Measurements from ENCODE around the gene ZNF581.

Gene ZNF581

DNA sequence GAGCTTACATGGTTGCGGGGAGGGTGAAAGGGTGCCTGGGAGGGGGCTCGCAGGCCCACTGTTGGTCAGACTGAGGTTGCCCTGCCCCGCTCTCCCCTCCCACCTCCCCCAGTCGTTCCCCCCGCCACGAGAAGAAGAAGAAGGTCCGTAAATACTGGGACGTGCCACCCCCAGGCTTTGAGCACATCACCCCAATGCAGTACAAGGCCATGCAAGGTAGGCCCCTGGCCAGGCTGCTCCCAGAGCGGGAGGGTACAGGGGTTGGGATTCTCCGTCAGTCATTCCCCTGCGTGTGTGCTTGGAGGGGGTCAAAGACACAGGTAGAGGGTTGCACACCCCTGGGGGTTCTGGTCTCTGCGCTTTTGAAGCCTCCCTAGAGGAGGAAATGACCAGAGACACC, 17.0 kb downstream of the ZNF581 start:
- Histone ChIP-seq H3K27ac (no peak overlapping the region), H3K4me3 (no peak overlapping the region)
- no peak for DNase-seq (ENCODE audit: low spot score)
- TF ChIP-seq, protein P1, sequence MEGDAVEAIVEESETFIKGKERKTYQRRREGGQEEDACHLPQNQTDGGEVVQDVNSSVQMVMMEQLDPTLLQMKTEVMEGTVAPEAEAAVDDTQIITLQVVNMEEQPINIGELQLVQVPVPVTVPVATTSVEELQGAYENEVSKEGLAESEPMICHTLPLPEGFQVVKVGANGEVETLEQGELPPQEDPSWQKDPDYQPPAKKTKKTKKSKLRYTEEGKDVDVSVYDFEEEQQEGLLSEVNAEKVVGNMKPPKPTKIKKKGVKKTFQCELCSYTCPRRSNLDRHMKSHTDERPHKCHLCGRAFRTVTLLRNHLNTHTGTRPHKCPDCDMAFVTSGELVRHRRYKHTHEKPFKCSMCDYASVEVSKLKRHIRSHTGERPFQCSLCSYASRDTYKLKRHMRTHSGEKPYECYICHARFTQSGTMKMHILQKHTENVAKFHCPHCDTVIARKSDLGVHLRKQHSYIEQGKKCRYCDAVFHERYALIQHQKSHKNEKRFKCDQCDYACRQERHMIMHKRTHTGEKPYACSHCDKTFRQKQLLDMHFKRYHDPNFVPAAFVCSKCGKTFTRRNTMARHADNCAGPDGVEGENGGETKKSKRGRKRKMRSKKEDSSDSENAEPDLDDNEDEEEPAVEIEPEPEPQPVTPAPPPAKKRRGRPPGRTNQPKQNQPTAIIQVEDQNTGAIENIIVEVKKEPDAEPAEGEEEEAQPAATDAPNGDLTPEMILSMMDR (IDR thresholded peaks at IDR 0.05) = no peak

DNA sequence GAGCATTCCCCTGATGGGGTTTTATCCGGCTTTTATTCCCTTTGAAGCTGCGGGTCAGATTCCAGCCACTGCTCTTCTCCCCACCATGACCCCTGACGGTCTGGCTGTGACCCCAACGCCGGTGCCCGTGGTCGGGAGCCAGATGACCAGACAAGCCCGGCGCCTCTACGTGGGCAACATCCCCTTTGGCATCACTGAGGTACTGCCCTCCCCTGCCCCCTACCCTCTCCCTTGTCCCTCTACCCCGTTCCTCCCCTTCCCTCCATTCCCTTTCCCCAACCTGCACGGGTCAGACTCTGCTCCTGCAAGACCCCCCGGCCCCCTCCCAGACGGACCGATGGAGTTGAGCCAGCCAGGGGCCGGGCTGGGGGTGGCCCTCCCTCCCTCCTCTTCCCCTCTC, 17.5 kb downstream of the ZNF581 start:
- TF ChIP-seq, protein P1 (IDR thresholded peaks at IDR 0.05) = no peak
- DNase-seq (ENCODE audit: low spot score) = no peak
- Histone ChIP-seq H3K4me3 (no peak overlapping the region), H3K27ac (no peak overlapping the region)

DNA sequence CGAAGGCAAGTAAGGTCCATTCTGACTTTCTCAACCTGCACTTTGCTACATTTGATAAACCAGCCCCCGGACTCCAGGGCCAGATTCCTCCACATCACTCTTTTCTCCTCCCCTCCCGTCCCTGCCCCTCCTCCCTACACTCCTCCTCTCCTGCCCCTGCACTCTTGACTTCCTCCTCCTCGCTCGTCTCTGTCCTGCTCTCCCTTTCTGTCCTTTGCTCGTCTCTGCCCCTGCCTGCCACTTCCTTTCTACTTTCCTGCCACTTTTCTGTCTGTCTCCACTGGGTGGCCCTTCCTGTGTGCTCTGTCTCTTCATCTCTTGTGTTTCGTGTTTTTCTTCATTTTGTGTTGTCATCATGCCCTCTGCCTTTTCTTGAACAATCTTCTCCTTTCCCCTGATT, 18.4 kb downstream of the ZNF581 start:
- no peak overlapping the region for H3K4me3 ChIP-seq
- H3K27ac ChIP-seq = no peak overlapping the region
- TF ChIP-seq, protein P1 (IDR thresholded peaks at IDR 0.05) = no peak
- DNase-seq (ENCODE audit: low spot score) = no peak

DNA sequence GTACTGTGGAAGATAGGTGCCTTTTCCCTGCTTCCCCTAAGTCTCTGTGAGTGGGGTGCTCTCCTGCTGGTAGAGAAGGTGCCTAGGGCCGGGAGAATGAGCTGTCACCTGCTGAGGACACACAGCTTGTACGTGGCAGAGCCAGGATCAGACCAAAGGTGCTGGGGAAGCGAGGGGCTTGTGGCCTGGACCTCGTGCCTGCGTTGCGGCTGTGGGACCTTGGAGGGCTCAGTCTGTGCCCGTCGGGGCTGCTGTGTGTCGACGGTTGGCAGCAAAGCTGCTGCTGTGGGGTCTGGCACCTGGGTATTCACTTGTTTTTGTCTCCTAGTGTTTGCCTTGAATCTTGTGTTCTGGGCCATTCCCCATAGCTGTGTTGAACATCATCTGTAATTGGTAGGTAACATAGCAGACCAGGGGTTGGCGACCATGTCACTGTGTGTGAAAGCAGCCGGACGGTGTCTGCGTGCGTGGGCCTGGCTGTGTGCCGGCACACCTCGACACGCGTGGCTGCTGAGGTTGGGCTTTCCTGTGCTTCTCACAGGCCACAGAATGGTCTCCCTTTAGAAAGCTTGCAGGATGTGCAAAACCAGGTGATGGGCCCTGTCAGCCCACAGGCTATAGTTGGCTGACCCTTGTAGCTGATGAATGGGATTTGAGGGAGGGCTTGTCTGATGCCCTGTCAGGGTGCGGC, 20.5 kb downstream of the ZNF581 start:
- DNase-seq (ENCODE audit: low spot score) = no peak
- Histone ChIP-seq H3K27ac (no peak overlapping the region), H3K4me3 (no peak overlapping the region)
- TF ChIP-seq, protein P1 (IDR thresholded peaks at IDR 0.05) = no peak

DNA sequence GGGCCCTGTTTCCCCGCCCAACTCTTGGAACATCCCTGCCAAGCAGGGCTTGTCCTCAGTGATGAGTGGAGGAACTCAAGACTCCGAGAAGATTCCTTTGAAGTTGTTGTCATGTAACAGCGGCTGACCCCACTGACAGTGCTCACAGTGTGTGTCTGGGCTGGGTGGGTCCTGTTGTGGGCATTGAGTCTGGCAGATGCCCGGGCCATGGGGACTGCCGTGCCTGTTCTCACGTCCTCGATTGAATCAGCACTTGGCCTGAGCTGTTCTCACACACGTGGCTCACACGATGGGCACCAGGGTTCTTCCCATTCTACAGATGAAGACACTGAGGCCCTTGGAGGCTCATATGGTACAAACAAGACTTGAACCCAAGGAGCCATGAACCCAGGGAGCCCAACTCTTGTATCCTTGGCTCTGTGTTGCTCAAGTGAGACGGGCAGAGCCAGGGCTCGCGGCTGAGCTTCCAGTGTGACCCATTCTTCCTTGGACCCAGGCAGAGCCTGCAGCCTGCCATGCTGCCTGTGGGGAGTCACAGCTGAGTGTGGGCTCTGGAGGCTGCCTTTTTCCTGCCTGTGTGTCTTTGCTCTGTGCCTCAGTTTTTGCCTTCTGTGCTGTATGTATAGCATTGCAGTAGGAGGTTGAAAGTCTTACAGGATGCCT, 23.0 kb downstream of the ZNF581 start:
- no peak overlapping the region for H3K4me3 ChIP-seq
- TF ChIP-seq, protein P1 (IDR thresholded peaks at IDR 0.05) = no peak
- DNase-seq (ENCODE audit: low spot score) = no peak
- no peak overlapping the region for H3K27ac ChIP-seq

DNA sequence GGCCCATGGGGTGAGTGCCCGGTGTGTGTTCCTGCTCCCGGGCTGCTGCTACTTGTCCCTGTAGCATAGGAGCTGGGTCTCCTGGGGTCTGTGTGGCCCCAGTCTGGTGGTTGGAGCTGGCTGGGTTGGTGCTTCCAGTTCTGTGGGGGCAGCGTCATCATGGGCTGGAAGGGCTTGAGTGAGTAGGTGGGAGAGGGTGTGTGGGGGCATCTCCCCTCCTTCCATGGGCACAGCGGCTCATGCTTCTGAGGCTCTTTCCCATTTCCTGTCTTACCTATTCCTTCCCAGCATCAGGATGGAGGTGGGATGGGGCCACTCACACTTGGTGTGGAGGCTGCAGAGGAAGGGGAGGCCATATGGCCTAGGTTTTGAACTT, 23.5 kb downstream of the ZNF581 start:
- TF ChIP-seq, protein P1 (IDR thresholded peaks at IDR 0.05) = no peak
- Histone ChIP-seq H3K27ac (no peak overlapping the region), H3K4me3 (no peak overlapping the region)
- DNase-seq (ENCODE audit: low spot score) = no peak

DNA sequence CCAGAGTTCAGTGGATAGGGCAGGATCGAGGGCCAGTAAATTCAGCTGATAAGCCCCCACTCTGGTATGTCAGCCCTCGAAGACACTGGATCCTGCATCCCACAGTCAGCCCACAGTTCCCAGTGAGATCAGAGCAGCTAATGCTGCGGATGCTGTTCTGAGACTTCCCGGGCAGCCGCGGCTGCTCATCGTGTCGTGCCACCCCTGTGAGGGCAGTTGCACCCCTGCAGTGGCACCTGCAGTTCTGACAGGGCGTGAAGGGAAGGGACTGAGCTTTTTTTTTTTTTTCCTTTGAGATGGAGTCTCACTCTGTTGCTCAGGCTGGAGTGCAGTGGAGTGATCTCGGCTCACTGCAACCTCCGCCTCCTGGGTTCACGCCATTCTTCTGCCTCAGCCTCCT, 24.1 kb downstream of the ZNF581 start:
- no peak for DNase-seq (ENCODE audit: low spot score)
- Histone ChIP-seq H3K4me3 (no peak overlapping the region), H3K27ac (no peak overlapping the region)
- TF ChIP-seq, protein P1 (IDR thresholded peaks at IDR 0.05) = no peak

All from coronary artery (tissue), 2 donors.